Thymus (tissue), 11 donors: ENCODE results near the gene HAPSTR1. TPM values are rescaled to one million over a fixed set of nuclear protein-coding genes. Genes with fewer than 3 reads are reported as not detected.

ENCODE experiments used
- DNase-seq, 9 donors: peaks; one replicate each; pipeline ENCODE4 v3.0.0-alpha.2; 2013; ENCODE audit warnings: low spot score in 9 of 9, low read depth in 6 of 9, missing footprints in 1 of 9
- H3K27ac ChIP-seq, 2 donors: one replicate each; pipeline ENCODE4 v1.5.1; 2013; ENCODE audit warnings: control low read depth in 1 of 2, low read depth in 1 of 2, low read length in 1 of 2, mild to moderate bottlenecking in 1 of 2, moderate library complexity in 1 of 2
- H3K27me3 ChIP-seq, 2 donors: one replicate each; pipeline ENCODE4 v1.5.1; 2013; ENCODE audit warnings: low read length in 1 of 2; ENCODE audit not compliant: control insufficient read depth in 2 of 2, insufficient read depth in 1 of 2
- H3K36me3 ChIP-seq, 2 donors: one replicate each; pipeline ENCODE4 v1.5.1; 2013; ENCODE audit warnings: low read length in 1 of 2, mild to moderate bottlenecking in 1 of 2, moderate library complexity in 1 of 2; ENCODE audit not compliant: control insufficient read depth in 2 of 2, insufficient read depth in 2 of 2
- H3K4me1 ChIP-seq, 2 donors: one replicate each; pipeline ENCODE4 v1.5.1; 2013; ENCODE audit warnings: low read length in 2 of 2; ENCODE audit not compliant: control insufficient read depth in 2 of 2, insufficient read depth in 2 of 2
- H3K4me3 ChIP-seq, 2 donors: one replicate each; pipeline ENCODE4 v1.5.1; 2013; ENCODE audit warnings: low read length in 2 of 2, control low read depth in 1 of 2, mild to moderate bottlenecking in 1 of 2
- H3K9me3 ChIP-seq, 2 donors: one replicate each; pipeline ENCODE4 v1.5.1; 2013; ENCODE audit warnings: low read length in 1 of 2, mild to moderate bottlenecking in 1 of 2; ENCODE audit not compliant: control insufficient read depth in 2 of 2, insufficient read depth in 1 of 2
- WGBS: extraction: QIAGEN DNeasy Blood & Tissue Kit; methylation state at CpG from one replicate; pipeline ENCODE4 v1.1.7; 2013; 5-methylcytosine and 5-hydroxymethylcytosine counted together
- polyA plus RNA-seq: library from polyadenylated mRNA; stranded (reverse); fragments of 200-250 nt; gene quantifications from one replicate; pipeline ENCODE4 v1.2.3, GENCODE V29; 2013
- total RNA-seq: library from RNA; stranded (reverse); fragments of 120-200 nt; gene quantifications from one replicate; pipeline ENCODE4 v1.2.4, GENCODE V29; 2013
- donor health status: healthy.

HAPSTR1 gene
- total and polyA plus RNA-seq, 2 donors = 20.8 to 33.7 TPM

GRCh38 chr16:9061358-9061813 lies 30.1 kb upstream of the HAPSTR1 start:
- no peaks in the 10 kb centered on the region for H3K4me1 ChIP-seq
- 18% methylated on average over 4 of the region's 4 CpGs for WGBS
- peak in 1 of 9 donors; percentile 10 for DNase-seq
- no peaks in the 10 kb centered on the region for H3K36me3 ChIP-seq
- no peaks in the 10 kb centered on the region for H3K27me3 ChIP-seq
- H3K4me3 ChIP-seq = no peak overlapping the region
- no peaks in the 10 kb centered on the region for H3K9me3 ChIP-seq
- no peak overlapping the region for H3K27ac ChIP-seq

GRCh38 chr16:9062301-9062700 lies 29.1 kb upstream of the HAPSTR1 start:
- Histone ChIP-seq H3K27ac (no peak overlapping the region), H3K4me1 (no peaks in the 10 kb centered on the region), H3K27me3 (no peaks in the 10 kb centered on the region), H3K36me3 (no peaks in the 10 kb centered on the region), H3K4me3 (no peak overlapping the region), H3K9me3 (no peaks in the 10 kb centered on the region)
- DNase-seq = no peak
- WGBS = 93% methylated on average over 7 of the region's 7 CpGs

DNA sequence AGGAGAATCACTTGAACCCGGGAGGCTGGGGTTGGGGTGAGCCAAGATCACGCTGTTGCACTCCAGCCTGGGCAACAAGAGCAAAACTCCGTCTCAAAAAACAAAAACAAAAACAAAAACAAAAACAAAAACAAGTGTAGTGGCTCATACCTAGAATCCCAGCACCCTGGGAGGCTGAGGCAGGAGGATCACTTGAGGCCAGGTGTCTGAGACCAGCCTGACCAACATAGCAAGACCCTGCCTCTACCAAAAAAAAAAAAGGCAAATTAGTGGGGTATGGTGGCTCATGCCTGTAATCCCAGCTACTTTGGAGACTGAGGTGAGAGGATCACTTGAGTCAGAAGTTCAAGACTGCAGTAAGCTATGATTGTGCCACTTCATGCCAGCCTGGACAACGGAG lies 26.4 kb upstream of the HAPSTR1 start:
- 97% methylated on average over 4 of the region's 4 CpGs for WGBS
- no peak overlapping the region for H3K27ac ChIP-seq
- no peak overlapping the region for H3K4me3 ChIP-seq
- no peak for DNase-seq
- no peaks in the 10 kb centered on the region for H3K4me1 ChIP-seq
- H3K27me3 ChIP-seq = no peaks in the 10 kb centered on the region
- H3K9me3 ChIP-seq = no peaks in the 10 kb centered on the region
- H3K36me3 ChIP-seq = no peaks in the 10 kb centered on the region

GRCh38 chr16:9068886-9069285 lies 22.6 kb upstream of the HAPSTR1 start:
- Histone ChIP-seq H3K27ac (no peak overlapping the region), H3K36me3 (no peaks in the 10 kb centered on the region), H3K9me3 (no peaks in the 10 kb centered on the region), H3K4me1 (no peaks in the 10 kb centered on the region), H3K4me3 (no peak overlapping the region), H3K27me3 (no peaks in the 10 kb centered on the region)
- DNase-seq = no peak
- WGBS = over 99% methylated on average over 2 of the region's 2 CpGs

DNA sequence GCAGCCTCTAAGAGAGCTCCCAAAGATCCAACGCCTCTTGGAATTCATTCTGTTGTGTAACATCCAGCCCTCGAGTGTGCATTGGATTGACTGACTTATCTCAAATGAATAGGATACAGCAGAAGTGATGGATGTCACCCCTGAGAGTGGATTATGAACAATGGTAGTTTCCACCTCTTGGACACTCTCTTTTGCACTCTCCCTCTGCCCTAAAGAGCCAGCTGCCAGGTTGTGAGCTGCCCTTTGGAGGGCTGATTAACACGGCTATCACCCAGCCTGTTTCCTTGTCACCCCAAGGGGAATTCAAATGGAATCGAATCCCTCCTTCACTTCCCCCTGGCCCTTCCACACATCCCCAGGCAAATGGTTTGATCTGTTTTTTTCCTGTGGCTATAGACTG lies 21.2 kb upstream of the HAPSTR1 start:
- H3K36me3 ChIP-seq = no peaks in the 10 kb centered on the region
- no peaks in the 10 kb centered on the region for H3K9me3 ChIP-seq
- no peaks in the 10 kb centered on the region for H3K4me1 ChIP-seq
- whole genome bisulfite sequencing = 90% methylated on average over 4 of the region's 4 CpGs
- no peak overlapping the region for H3K27ac ChIP-seq
- no peaks in the 10 kb centered on the region for H3K27me3 ChIP-seq
- DNase-seq = no peak
- no peak overlapping the region for H3K4me3 ChIP-seq

DNA sequence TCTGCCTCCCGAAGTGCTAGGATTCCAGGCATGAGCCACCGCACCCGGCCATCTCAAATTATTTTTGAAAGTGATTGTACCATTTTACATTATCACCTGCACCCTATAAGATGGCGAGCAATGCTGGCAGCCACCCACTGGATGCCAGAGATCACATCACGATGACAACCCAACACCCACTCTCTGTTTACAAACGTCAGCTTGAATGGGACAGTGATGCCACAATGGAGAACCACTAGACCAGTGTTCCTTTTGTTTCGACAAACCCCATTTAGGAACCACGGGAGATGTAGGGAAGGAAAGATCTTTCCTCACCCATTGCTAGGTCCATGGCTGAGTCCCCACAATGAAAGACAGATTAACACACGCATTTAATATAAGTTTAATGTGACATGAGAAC lies 20.1 kb upstream of the HAPSTR1 start:
- no peaks in the 10 kb centered on the region for H3K36me3 ChIP-seq
- H3K9me3 ChIP-seq = no peaks in the 10 kb centered on the region
- no peak overlapping the region for H3K4me3 ChIP-seq
- H3K27me3 ChIP-seq = no peaks in the 10 kb centered on the region
- no peaks in the 10 kb centered on the region for H3K4me1 ChIP-seq
- DNase-seq = no peak
- 94% methylated on average over 9 of the region's 9 CpGs for WGBS
- H3K27ac ChIP-seq = no peak overlapping the region

- Histone ChIP-seq H3K4me3 (no peak overlapping the region), H3K4me1 (no peaks in the 10 kb centered on the region), H3K36me3 (no peaks in the 10 kb centered on the region), H3K9me3 (no peaks in the 10 kb centered on the region), H3K27ac (no peak overlapping the region), H3K27me3 (no peaks in the 10 kb centered on the region)
- 67% methylated on average over 6 of the region's 6 CpGs for WGBS
- no peak for DNase-seq
These were observed 18.6 kb upstream of the HAPSTR1 start for GRCh38 chr16:9072806-9073341.

GRCh38 chr16:9075299-9076071 lies 16.0 kb upstream of the HAPSTR1 start:
- DNase-seq = no peak
- H3K4me3 ChIP-seq = no peak overlapping the region
- WGBS = 96% methylated on average over 5 of the region's 5 CpGs

DNA sequence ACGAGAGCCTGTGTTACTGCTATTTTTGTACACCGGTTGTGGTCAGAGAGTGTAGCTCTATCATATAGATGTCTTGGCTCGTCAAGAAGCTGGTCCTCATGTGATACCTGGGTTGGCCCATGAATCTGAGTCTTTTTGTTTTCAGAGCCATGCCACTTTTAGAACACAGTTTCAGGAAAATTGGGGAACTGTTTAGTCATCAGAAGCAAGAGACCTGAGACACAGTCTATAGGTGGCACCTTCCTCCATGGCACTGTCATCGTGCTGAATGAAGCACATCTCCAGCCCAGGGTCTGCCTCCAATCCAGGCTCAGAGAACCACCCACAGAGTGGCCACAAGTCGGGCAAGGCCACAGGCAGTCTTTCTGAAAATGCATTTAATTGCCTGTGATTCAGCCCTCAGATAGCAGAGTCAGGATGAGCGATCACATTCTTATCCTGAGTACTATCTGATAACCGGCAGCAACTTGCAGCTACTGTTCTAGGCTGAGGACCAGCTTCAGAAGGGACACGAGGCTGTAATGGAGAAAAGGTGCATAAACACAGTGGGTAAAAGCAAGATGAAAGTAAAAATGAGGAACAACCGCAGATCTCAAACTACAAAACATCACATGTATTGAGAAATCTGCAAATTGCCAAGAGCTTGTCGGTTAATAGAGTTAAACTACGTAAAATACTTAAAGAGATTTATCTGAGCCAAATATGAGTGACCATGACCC lies 14.2 kb upstream of the HAPSTR1 start:
- WGBS = 89% methylated on average over 11 of the region's 11 CpGs
- no peaks in the 10 kb centered on the region for H3K4me1 ChIP-seq
- DNase-seq = no peak
- H3K4me3 ChIP-seq = no peak overlapping the region
- H3K36me3 ChIP-seq = no peaks in the 10 kb centered on the region
- H3K27ac ChIP-seq = no peak overlapping the region
- H3K9me3 ChIP-seq = no peaks in the 10 kb centered on the region
- no peaks in the 10 kb centered on the region for H3K27me3 ChIP-seq

More at GRCh38 chr16:9075299-9076071, 16.0 kb upstream of the HAPSTR1 start:
- Histone ChIP-seq H3K9me3 (no peaks in the 10 kb centered on the region), H3K36me3 (no peaks in the 10 kb centered on the region), H3K4me1 (no peaks in the 10 kb centered on the region), H3K27me3 (no peaks in the 10 kb centered on the region), H3K27ac (no peak overlapping the region)
